ENCODE data around the gene GCNT1. TPM values are rescaled to one million over a fixed set of nuclear protein-coding genes. Genes with fewer than 3 reads are reported as not detected.

The GCNT1 gene
- total RNA-seq, 2 experiments from 2014 or later = 18.2 to 38.4 TPM

GRCh38 chr9:76463211-76463610 is 4.2 kb downstream of the GCNT1 start:
- Histone ChIP-seq H2AFZ (ENCODE audit: low read length) (no peak overlapping the region; the same call in 1 of the 2 replicates), H4K20me1 (ENCODE audit: insufficient read depth, low read length) (no peaks in the 10 kb centered on the region), H3K27ac (ENCODE audit: low read depth, low read length, poor library complexity, severe bottlenecking) (peak overlapping the region; percentile 92), H3K36me3 (ENCODE audit: insufficient read depth, low read length) (peaks cover 24% of the 10 kb centered on the region; the same call in 1 of the 2 replicates), H3K9me3 (ENCODE audit: low read length) (no peaks in the 10 kb centered on the region), H3K4me1 (ENCODE audit: insufficient read depth, low read length, poor library complexity, severe bottlenecking) (peaks cover 80% of the 10 kb centered on the region), H3K4me3 (ENCODE audit: low read depth, low read length, poor library complexity, severe bottlenecking) (peak overlapping the region; percentile 85), H3K79me2 (ENCODE audit: insufficient read depth, low read depth, low read length) (peaks cover 88% of the 10 kb centered on the region), H3K4me2 (ENCODE audit: low read length) (peak overlapping the region; percentile 97), H3K9me2 (ENCODE audit: insufficient read depth, low read length) (no peaks in the 10 kb centered on the region)
- ChIA-PET POLR2A (interaction anchor here (0.7 to 5.5 kb wide), 16 partner anchors 11 to 196 kb away, joined by 3 to 84 read pairs (median 6); partner anchors contain the start of gene RFK), CTCF (ENCODE audit: unreplicated experiment) (interaction anchor here (1.0 to 1.9 kb wide), 4 partner anchors 10 to 187 kb away, joined by 3 to 13 read pairs (median 5); no protein-coding TSS in a partner anchor)
- DNase-seq (ENCODE audit: low spot score) = peak; percentile 86
- no peak for TF ChIP-seq EZH2phosphoT487 (IDR thresholded peaks at IDR 0.05; ENCODE audit: borderline replicate concordance, low read depth, low read length)
- no peak for TF ChIP-seq CTCF (conservative IDR thresholded peaks at IDR 0.05; ENCODE audit: low read length)
- no TSS peak for BruUV-seq (replicated peaks)
- intact Hi-C loops (cut with micrococcal nuclease; ENCODE audit: unreplicated experiment) = loop anchor here (1.0 to 5.0 kb wide), 3 partner anchors 9 to 114 kb away; no protein-coding TSS in a partner anchor

GRCh38 chr9:76464706-76465105 is 5.7 kb downstream of the GCNT1 start:
- Histone ChIP-seq H3K4me3 (ENCODE audit: low read depth, low read length, poor library complexity, severe bottlenecking) (no peak overlapping the region), H3K27ac (ENCODE audit: low read depth, low read length, poor library complexity, severe bottlenecking) (peak overlapping the region; percentile 92), H3K9me3 (ENCODE audit: low read length) (no peaks in the 10 kb centered on the region), H2AFZ (ENCODE audit: low read length) (no peak overlapping the region), H3K4me1 (ENCODE audit: insufficient read depth, low read length, poor library complexity, severe bottlenecking) (peaks cover 90% of the 10 kb centered on the region), H3K79me2 (ENCODE audit: insufficient read depth, low read depth, low read length) (peaks cover 94% of the 10 kb centered on the region), H4K20me1 (ENCODE audit: insufficient read depth, low read length) (no peaks in the 10 kb centered on the region), H3K9me2 (ENCODE audit: insufficient read depth, low read length) (no peaks in the 10 kb centered on the region), H3K36me3 (ENCODE audit: insufficient read depth, low read length) (peaks cover 24% of the 10 kb centered on the region; the same call in 1 of the 2 replicates), H3K4me2 (ENCODE audit: low read length) (peak overlapping the region; percentile 97)
- BruUV-seq (replicated peaks) = no TSS peak
- ChIA-PET POLR2A (interaction anchor here (1.4 kb wide), 1 partner anchor 9 kb away, joined by 3 read pairs; no protein-coding TSS in a partner anchor), CTCF (ENCODE audit: unreplicated experiment) (no interaction called here)
- TF ChIP-seq EZH2phosphoT487 (IDR thresholded peaks at IDR 0.05; ENCODE audit: borderline replicate concordance, low read depth, low read length) (no peak), CTCF (conservative IDR thresholded peaks at IDR 0.05; ENCODE audit: low read length) (no peak)
- intact Hi-C loops (cut with micrococcal nuclease; ENCODE audit: unreplicated experiment) = loop anchor here (5.0 kb wide), 1 partner anchor 98 kb away; no protein-coding TSS in a partner anchor
- no peak for DNase-seq (ENCODE audit: low spot score)
